Measurements from ENCODE around the gene ACADVL.
A peak's percentile ranks its signal among the peaks of the same experiment; 100 is the strongest.

Gene ACADVL

DNA sequence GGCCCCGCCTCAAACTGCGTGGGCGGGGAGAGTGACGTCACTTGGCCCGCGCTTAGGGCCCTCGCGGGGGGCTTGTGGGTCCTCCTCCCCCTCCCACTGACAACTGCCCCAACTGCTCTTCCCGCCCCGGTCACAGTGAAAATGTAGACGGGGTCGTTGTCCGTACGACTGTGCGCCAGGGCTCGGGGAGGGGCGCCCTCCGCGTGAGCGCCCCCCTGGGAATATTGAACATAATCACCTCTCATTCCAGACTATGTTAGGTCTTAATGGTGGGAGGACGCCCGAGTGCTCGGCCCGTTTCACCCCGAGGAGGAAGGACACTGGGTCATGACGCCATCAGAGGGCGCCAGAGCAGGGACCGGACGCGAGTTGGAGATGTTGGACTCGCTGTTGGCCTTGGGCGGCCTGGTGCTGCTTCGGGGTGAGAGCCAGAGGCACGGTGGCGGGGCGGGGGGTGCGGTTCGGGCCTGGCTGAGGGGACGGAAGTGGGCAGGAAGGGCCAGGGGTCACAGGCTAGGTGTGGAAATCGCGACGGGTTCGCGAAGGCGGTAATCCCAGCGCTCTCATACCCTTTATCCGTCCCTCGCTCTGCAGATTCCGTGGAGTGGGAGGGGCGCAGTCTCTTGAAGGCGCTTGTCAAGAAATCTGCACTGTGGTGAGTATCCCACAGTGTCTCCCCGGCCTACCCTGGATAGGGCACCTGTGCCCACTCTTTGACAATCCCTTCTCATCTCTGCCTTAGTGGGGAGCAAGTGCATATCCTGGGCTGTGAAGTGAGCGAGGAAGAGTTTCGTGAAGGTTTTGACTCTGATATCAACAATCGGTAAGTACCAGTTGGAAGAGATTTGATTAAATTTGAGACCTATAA lies 32.7 kb downstream of the ACADVL start, which contains the start of gene ELP5:
ELP5 (plus strand) TSS at position 40 of the 868 bp plus-strand sequence; CDS start at position 376, 336 bp downstream.
- DNase-seq: peak; percentile 85

DNA sequence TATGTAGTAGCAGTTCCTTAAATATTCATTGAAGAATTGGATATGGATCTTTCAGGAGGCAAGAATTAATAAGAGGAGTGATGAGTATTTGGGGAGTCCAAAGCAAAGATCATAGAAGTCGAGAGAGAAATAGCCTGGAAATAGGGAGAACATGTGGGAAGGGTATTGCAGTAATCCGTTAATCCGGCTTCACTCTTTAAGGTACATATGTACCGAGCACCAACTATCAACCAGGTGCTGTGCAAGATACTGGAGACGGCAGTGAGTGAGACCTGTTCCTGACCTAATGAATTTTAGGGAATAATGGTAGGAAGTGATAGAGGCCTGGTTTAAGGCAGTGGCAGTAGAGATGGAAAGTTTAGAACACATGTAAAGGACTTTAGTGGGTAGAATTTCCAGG lies 33.3 kb downstream of the ACADVL start:
- DNase-seq: no peak

DNA sequence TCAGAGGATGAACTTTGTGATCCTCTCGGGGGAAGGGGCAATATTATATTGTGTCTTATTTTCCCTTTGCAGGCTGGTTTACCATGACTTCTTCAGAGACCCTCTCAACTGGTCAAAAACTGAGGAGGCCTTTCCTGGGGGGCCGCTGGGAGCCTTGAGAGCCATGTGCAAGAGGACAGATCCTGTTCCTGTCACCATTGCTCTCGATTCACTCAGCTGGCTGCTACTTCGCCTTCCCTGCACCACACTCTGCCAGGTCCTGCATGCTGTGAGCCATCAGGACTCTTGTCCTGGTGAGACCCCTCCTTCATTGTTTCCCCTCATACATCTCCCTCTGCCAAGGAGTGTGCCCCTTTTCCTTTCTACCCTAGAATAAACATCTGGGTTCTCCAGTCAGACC lies 34.8 kb downstream of the ACADVL start:
- no peak for DNase-seq

DNA sequence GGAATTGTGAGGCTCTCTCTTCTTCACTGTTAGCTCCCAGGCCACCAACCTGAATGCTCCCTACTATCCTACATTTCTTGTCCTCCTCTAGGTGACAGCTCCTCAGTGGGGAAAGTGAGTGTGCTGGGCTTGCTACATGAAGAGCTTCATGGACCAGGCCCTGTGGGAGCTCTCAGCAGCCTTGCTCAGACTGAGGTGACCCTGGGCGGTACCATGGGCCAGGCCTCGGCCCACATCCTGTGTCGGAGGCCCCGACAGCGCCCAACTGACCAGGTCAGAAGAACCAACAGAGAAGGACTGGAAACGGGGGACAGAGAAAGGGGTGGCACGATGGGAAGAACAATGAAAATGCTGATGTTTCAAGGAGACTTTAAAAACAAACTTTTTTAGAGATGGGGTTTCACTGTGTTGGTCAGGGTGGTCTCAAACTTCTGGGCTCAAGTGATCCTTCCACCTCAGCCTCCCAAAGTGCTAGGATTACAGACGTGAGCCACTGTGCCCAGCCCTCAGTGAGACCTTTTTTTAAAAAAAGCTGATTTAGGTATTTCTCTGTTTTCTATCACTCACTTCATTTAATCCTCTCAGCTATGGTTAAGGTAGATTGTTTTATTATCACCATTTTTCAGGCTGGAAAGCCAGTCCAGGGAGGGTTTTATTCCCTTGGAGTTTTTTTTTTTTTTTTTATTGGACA lies 37.2 kb downstream of the ACADVL start:
- DNase-seq: no peak

DNA sequence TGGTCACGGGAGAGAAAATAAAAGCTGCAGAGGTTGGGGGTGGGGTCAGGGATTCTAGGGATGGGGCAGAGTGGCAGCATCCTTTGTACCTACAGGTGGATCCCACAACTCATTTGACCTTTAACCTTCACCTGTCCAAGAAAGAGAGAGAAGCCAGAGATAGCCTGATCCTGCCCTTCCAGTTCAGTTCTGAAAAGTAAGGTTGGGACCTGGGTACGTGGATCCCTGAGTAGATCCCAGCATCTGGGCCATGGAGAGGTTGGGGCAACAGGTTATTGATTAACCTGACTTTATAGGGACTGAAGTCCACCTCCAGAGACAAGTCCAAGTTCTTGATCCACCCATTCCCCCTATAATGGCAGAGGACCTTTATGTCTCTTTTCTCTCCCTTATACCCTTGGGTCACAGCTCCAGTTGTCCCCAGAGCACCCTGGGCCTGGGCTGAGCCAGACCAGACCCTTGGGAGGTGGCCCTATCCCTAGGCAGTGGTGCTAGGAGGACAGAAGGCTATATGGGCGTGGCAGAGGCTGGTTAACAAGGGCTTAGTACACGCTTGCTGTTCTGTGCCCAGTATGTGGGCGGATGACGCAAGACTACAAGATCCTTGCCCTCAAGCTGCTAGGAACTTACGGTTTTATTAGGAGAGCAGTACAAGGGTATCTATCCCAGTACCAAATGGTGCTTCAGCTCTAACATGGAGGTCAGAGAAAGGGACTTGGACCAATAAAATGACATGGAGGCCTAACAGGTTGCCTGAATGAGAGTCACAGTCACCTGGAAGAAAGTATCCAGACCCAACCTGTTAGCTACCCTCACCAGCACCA lies 39.2 kb downstream of the ACADVL start:
- DNase-seq: no peak

DNA sequence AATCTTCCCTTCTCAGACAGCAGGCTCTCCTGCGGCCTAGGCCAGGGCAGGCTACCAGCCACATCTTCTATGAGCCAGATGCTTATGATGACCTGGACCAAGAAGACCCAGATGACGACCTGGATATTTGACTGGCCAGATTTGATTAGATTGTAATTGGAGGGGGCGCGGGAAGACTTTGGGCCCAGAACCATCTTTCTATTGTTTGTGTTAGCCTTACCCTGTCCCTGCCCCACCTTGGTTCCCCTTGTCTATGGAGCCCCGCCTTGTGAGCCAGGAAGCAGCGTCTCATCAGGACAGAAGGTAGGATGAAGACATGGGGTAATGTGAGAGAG lies 39.8 kb downstream of the ACADVL start:
- DNase-seq: no peak

DNA sequence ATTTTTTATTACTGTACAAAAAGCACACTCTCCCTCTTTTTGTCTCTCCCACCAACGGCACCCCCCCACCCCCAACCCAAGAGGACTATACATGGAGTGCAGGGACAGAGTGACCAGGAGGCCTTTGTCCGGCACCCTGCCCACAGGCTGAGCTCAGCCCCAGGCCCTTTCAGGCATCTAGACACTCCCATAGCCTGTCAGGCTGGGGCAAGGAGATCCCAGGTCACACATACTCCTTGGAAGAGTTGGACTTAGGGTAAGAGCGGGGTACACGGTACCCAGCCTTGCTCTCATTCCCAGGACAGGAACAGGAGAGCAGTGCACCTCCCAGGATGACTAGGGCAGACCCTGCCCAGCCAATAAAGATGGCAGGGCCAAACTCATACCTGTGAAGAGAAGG lies 40.4 kb downstream of the ACADVL start:
- DNase-seq: no peak

DNA sequence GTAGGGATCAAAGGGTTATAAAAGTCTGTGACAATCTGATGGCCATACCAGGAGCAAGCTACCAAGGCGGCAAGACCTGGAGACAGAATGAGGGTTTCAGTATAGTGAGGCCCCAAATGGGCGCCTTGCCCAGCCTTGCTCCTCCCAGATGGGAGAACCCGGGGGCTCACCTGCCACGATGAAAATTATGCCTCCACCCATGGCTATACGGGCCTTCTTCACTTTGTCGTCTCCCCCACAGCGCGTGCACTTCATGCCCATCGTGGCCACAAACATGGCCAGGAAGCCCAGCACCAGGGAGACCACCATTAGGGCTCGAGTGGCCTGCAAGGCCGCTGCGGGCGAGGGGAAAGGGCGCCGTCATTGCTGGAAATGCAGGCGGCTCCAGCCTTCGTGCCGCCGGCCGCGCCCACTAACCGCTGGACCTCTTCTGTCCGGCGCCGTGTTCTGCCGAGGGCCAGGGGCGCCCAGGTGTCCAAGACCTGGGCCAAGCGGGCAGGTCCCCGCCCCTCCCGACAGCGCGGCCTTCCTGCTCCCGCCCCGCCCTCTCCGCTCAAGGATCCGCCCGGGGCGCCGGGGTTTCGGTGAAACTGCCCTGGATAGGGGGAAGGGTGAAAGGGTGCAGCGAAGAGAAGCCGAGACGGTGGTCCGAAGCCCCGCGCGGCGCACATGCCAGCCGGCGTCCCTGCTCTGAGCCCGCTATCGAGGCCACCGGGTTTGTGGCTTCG lies 41.1 kb downstream of the ACADVL start:
- DNase-seq: peak; percentile 47

DNA sequence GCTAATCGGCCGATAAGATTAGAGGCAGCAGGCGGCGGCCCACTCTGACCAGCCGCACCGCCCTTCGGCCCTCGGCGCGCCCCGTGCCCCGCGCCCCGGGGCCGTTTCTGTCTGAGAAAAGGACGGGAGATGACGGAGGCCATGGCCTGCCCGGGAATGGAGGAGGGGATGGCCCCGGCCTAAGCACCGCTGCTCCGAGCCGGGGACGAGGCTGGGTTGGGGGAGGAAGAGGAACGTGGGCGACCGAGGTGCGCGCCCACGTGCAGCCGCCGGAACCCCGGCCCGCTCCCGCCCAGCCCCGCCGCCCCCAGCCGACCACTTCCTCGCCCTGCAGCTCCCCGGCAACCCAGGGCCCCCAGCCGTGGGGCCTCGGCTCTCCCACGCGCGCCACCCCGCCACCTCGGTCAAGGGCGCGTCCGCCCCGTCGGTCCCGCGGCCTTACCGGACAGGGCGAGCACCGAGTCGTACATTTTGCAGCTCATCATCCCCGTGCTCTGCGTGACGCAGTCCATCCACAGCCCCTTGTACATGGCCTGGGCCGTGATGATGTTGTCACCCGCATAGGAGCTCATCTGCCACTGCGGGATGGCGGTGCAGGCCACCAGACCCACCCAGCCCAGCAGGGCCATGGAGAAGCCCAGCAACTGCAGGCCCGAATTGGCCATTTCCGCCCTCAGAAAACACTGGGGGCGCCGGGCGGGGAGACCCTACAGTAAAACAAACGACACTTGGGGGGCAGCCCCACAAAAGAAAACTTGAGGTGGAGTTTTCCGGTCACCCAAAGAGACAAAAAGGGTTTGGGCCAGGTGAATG lies 41.8 kb downstream of the ACADVL start:
- peak; percentile 32 for DNase-seq

DNA sequence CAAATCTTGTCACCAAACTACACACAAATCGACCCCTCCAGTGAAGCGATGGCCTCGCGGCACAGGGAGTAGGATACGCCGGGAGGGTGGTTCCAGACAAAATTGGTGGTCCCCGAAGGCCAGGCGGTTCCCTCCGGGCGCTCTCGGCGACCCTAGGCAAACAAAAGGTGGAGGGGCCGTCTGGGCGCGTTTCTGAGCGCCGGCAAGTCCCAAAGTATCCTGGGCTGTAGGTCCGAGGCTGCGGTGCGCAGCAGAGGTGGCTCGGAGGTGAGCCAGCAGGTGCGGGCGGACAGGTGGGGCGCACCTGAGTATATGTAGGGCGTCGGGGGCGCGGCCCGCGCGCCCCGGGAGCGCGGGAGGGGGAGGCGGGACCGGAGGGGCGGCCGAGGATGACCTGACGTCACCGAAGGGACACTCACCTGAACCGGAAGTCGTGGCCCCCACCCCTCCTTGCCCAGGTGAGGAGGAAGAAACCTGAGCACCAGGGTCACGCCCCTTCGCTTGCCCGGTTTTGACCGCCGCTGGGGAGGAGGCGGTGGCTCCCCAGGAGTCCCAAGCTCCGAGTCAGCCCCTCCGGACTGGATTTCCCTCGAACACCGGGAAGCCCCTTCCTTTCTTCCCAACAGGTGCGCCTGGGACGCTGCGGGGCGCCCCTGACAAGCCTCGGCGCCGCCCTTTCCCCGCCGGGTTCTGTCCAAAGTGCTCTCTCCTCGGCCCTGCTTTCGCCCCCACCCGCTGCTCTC lies 42.6 kb downstream of the ACADVL start, which contains the start of gene CLDN7:
CLDN7 (minus strand) TSS at position 287 of the 743 bp plus-strand sequence. CDS start 435 bp downstream, outside the sequence.
- DNase-seq: no peak

DNA sequence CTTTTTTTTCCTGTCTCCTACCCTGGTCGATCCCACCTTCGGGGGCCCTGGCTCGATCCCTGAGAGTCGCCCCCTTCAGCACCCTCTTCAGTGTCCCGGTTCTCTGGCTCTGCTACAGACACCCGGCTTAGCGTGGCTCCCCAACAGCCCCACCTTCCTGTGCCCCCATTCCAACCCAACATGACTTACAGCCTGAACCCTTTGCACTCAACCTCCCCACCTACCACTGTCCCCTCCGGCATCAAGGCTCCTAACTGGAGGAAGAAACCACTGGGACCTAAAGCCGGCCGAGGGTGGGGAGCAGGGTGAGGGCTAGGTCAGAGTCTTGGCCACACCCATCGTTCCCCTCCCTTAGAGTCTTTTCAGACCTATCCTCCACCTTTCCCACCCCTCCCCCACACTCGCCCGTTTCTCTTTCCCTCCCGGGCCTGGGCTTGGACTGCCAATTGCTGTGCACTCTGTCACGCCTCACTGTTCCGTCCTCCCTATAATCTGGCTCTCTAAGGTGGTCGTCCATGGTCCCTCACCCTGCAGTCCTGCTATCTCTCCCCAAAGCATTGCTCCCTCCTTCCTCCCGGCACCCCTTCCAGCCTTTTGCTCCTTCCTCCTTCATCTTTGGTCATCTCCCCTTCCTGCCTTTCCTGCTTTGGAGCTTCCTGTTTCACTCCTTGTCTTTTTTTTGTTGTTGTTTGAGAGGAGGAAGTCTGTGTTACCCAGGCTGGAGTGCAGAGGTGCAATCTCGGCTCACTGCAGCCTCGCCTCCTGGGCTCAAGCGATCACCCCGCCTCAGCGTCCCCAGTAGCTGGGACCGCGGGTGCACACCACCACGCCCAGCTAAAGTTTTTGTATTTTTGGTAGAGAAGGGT lies 43.4 kb downstream of the ACADVL start:
- DNase-seq: peak; percentile 17

DNA sequence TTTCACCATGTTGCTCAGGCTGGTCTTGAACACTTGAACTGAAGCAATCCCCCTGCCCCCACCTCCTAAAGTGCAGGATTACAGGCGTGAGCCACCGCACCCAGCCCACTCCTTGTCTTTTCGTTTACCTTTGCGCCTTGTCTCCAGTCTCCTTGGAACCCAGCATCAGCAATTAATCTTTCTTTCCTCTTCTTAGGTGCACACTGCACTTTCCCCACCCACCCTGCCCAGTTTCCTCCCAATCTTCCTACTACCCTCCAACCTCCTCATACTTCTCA lies 44.0 kb downstream of the ACADVL start:
- DNase-seq: no peak

DNA sequence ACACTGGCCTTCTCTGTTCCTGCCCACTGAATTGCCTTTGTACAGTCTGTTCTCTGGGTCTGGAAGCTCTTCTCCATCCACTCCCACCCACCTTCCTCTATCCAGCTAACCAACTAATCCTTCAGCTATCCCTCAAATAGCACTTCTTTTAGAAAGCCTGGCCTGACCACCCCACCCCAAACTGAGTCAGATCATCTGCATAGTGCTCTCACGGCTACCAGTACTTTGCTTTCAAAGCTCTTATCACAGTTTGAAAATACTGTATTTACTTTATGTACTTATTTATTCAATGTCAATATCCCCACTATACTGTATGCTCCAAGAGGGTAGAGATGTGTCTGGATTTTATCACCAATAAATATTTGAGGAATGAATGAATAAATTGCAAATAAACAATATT lies 47.0 kb downstream of the ACADVL start:
- no peak for DNase-seq
